Measurements from ENCODE around the gene CARF.
"Not testable (repeated sequence)": the region's sequence is repeated elsewhere in the genome, so short reads cannot be mapped to it uniquely, and the experiment has no call there.

Gene CARF, protein sequence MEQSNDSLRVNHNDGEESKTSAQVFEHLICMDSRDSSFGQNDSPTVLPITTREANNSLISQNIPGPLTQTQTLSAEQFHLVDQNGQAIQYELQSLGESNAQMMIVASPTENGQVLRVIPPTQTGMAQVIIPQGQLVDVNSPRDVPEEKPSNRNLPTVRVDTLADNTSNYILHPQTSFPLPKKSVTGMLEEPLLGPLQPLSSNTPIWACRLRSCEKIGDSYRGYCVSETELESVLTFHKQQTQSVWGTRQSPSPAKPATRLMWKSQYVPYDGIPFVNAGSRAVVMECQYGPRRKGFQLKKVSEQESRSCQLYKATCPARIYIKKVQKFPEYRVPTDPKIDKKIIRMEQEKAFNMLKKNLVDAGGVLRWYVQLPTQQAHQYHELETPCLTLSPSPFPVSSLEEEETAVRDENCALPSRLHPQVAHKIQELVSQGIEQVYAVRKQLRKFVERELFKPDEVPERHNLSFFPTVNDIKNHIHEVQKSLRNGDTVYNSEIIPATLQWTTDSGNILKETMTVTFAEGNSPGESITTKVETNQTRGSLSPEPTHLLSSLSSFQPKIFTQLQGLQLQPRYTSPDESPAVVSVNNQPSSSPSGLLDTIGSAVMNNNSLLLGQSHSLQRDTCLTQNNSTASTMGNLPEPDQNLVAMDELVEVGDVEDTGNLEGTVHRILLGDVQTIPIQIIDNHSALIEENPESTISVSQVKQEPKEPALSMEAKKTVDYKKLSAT

DNA sequence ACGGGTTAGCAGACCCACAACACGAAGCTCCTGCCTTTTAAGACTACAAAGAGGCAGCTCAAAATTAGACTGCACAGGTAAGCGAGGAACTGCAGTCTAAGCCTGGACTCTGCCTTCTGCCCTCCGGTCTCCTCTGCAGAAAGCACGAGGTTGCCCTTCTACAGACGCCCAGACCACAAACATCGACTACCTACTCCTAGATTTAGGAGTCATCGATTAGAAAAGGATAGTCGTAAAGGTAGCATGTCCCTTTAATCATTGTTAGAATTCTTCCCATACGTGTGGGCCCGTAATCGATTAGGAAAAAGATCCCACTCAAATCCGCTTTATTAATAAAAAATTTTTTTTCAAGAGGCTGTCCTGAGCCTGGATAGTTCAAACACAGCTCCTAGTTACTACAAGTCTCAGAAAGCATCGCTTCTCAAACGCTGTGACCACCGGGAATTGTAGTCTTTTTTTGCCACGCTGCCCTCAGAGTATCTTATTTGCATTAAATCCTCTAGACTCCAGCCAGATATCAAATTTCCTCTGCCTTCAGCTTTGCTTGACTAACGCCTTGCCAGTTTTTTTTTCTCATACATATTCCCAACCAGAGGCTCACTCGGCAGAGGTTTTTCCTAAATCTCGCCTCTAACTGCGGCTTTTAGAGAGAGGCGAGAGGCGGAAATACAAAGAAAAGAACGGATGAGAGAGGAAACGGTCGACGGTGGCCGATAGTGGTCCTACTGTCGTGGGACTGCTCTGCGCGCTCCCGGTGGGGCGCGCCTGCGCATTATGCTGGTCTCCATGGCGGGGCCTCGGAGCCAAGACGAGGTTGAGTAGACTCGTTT, at the start of gene CARF, which contains the start of gene WDR12:
CARF (plus strand) TSS at position 764 of the 830 bp plus-strand sequence. CDS start 29,628 bp downstream, outside the sequence.
WDR12 (minus strand) TSS at position 162 of the 830 bp plus-strand sequence. CDS start 197 bp downstream, outside the sequence.
- peak; percentile 78 to 90 (median 82) for DNase-seq (ENCODE audit: low read depth in 3 of 3)

DNA sequence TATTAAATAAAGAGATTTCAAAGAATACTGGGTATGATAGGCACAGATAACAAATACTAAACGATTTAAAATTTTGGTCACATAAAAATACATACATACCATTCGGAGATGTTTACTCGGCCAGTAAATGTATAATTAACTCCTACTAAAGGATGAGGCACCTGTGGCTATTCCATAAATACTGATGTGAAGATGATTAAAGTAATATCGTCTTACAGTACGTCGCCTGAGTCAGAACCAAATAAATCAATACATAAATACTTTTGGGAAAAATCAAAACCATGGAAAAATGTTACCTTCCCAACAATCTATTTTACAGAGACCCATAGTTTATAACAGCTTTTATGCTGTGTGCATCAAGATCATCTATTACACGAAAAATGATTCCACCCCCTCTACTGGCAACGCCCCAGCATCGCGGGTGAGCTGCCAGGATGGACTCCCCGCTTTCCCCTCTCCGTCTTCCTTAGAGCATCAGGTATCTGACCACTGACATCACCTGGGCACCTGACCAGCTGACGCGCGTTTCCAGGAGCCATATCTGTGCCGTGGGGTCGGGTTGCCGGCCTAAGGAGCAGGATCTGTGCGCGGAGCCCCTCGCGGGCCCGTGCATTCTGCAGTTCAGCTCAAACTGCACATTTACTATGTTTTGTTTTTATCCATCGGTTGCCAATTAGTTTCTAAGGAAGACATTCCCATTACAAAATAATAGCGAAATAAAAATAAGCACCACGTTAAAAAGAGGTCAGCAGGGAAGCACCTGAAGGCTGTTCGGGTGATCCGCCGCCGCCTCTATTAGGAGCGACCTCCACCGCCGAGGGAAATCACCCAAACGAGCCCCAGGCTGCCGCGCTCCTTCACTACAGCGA, 41.4 kb upstream of the CARF start:
- peak; percentile 39 to 62 (median 39) for DNase-seq (ENCODE audit: low read depth in 3 of 3)

DNA sequence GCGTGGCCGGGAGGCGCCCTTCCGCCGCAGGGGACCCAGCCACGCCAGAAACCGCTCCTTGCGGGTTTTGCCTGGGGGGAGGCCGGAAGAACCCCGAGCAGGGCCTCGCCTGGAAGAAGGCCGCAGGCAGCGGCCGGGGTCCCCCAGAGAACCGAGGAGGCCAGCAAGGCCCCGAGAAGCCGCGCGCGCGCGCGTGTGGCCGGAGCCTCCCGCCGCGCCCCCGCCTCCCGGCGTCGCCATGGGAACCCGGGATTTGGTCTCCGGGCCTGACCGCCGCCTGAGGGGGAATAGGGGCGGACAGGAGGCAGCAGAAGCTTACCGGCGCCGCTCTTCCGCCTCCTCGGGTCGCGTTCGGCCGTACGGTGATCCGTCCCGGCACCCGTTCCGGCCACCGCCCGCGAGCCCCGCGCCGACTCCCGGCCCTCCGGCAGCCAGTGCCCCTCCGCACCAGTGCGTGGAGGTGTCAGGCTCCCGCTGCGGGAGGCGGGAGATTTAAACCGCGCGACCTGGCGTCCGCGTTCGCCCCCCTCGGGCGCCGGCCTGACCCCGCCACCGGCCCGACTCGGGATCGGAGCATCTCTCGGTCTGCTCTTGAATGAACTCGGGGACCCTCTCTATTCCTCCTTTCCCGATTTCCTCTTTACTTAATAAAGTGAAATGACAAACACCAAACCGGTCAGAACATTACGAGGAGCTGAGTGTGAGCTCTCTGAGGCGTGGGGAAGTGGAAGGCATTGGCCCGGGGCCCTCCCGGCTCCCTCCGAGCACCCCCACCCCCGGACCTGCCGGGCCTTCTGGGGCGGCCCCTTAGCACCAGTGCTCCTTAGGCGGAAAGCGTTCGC, 40.6 kb upstream of the CARF start, which contains the start of gene ICA1L:
ICA1L (minus strand) TSS at position 467 of the 842 bp plus-strand sequence. CDS start 42,757 bp downstream, outside the sequence.
- DNase-seq (ENCODE audit: low read depth in 3 of 3): peak in 2 of 3 experiments; percentile 24 to 53

DNA sequence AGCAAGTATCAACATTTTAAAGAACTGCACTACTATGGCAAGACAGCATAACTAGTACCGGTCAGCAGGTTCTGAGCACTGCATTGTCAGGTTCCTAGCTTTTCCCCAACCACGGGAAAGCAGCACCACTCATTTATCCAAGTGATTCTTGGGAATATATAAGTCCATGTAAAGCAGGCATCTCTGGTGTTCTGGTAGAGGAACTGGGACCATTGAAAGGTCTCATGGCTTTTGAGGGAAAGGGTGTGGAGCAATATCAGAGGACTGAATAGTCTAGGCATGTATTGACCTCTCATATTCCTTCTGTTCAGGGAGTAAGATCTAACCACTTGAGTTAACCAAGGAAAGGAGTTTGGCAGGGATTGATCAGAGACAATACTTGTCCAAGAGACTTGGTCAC, 34.4 kb upstream of the CARF start:
- no peak for DNase-seq (ENCODE audit: low read depth in 3 of 3)

DNA sequence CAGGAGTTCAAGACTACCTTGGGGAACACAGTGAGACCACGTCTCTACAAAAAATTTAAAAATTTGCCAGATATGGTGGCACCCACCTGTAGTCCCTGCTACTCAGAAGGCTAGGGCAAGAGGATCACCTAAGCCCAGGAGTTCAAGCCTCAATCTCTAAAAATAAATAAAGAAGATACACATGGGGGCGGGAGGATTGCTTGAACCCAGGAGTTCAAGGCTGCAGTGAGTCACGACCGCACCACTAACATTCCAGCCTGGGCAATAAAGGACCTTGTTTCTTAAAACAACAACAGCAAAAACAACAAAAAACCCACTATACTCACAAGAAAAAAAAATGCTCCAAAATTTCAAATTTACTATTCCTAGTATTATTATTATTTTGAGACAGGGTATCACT, 30.5 kb upstream of the CARF start:
- DNase-seq (ENCODE audit: low read depth in 3 of 3): no peak

DNA sequence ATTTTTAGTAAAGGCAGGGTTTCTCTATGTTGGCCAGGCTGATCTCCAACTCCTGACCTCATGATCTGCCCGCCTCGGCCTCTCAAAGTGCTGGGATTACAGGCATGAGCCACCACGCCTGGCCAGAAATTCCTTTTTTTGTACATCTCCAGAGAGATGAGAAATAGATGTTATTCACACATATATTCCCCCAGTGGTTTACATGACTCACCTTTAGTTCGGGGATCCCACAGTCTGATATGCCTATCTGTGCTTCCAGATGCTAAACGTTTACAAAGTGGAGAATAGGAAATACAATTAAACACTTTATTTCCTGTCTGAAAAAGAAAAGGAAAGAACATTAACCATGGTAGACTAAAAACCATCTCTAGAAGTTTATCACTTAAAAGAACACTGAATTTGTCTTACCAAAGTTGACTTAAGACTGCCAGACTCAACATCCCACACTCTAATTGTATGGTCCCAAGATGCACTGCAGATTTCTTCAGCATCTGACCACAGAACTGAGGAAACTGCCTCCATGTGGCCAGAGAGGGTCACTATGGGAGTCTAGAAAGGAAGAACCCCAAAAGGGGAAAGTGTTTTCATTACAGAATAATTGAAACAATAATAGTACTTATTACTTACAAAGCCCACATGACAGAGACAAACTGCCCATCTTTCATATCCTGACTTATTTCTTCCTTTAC, 27.9 kb upstream of the CARF start:
- DNase-seq (ENCODE audit: low read depth in 3 of 3): no peak

DNA sequence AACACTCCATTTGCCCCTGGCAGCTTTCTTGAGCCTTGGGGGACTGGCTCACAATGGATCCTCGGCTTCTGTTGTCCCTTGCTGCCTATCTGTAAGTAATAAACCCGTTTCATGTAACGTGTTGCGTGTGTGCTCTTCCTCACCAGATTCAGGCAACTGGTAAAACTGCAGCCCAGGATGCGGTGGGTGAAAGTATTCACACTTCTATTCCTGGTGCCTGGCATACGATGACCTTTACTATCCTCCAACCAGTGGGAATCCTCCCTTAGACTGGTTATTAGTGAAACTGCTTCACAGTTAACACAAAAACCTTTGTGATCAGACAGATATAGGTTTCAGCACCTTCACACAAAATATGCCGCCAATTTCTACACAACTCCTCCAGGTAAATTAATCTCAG, 26.9 kb upstream of the CARF start:
- no peak for DNase-seq (ENCODE audit: low read depth in 3 of 3)

DNA sequence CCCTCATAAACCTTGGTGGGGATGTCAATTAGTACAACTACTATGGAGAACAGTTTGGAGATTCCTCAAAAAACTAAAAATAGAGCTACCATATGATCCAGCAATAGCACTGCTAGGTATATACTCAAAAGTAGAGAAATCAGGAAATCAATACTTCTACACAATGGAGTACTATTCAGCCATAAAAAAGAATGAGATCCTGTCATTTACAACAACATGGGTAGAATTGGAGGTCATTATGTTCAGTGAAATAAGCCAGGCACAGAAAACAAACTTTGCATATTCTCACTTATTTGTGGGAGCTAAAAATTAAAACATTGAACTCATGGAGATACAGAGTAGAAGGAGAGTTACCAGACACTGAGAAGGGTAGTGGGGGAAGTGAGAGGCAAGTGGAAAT, 6.6 kb upstream of the CARF start:
- DNase-seq (ENCODE audit: low read depth in 3 of 3): not testable (repeated sequence)

DNA sequence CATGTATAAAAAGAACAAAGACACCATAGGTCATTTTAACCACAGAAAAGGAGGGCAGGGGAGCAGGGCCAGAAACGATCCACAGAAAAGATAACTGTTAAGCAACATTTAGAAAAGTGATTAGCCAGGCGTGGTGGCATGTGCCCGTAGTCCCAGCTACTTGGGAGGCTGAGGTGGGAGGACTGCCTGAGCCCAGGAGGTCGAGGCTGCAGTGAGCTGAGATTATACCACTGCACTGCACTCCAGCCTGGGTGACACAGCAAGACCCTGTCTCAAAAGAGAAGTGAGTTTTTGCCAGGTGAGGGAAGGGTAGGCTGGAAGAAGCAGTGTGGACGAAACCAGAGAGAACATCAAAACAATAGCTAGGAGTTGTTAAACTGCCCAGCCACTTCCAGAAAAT, 3.9 kb upstream of the CARF start:
- DNase-seq (ENCODE audit: low read depth in 3 of 3): no peak

DNA sequence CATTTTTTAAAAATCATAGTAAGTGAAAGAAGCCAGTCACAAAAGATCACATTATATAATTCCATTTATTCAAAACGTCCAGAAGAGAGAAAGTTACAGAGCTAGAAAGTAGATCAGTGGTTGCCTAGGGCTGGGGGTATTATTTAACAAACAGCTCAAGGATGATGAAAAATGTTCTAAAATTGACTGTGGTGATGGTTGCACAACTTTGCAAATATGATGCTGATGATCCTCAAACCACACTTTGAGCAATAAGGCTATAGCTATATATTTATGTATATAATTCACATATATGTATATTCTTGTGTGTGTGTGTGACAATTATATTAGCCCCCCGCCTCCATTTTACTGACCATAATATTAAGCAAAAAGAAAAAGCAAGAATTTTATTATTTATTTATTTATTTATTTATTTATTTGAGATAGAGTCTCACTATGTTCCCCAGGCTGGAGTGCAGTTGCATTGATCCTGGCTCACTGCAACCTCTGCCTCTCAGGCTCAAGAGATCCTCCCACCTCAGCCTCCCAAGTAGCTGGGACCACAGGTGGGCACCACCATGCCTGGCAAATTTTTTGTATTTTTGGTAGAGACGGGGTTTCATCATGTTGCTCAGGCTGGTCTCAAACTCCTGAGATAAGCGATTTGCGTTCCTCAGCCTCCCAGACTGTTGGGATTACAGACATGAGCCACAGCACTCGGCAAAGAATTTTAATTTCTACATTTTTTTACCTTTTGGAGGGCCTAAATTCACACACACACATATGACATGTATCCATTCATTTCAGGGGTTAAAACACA, 2.5 kb upstream of the CARF start:
- DNase-seq (ENCODE audit: low read depth in 3 of 3): no peak

DNA sequence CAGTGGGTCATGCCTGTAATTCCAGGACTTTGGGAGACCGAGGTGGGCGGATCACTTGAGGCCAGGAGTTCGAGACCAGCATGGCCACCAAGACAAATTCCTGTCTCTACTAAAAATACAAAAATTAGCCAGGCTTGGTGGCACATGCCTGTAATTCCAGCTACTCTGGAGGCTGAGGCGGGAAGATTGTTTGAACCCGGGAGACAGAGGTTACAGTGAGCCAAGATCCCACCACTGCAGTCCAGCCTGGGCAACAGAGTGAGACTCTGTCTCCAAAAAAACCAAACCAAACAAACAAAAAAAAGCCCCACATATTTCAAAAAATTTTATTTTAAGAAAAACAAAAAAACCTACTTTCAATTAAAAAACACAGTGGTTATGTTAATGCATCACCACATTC, 1.8 kb upstream of the CARF start:
- DNase-seq (ENCODE audit: low read depth in 3 of 3): not testable (repeated sequence)

DNA sequence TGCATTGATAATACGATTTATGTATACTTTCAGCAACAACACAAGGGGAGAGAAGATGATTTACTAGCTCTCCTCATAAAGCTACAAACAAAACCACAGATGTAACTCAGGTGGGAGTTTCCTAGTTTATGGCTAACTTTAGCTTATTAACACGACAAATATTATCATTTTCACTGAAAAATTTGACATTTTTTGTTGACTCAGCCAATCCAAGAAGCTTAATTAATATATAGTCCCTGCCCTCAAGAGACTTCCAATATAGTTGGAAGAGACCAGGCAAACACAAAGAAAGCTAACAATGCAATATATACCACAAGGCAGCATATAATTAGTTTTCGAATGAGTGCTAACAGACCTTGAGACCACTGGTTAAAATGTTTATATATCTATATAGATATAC, 1.4 kb upstream of the CARF start:
- no peak for DNase-seq (ENCODE audit: low read depth in 3 of 3)

DNA sequence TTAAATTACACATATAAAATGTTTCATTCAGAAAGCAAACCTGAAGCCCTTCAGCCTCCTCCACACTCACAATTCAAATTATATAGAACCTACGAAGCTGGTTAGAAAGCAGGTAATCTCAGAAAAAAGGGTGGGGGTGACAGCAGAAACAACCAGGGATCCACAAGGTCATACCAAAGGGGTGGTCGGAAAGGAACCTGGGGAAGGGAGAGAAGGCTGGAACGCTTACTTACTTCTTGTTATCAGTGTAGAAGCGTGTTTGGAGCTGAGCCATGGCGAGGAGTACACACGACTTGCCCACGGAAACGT, 918 bp upstream of the CARF start:
- no peak for DNase-seq (ENCODE audit: low read depth in 3 of 3)

DNA sequence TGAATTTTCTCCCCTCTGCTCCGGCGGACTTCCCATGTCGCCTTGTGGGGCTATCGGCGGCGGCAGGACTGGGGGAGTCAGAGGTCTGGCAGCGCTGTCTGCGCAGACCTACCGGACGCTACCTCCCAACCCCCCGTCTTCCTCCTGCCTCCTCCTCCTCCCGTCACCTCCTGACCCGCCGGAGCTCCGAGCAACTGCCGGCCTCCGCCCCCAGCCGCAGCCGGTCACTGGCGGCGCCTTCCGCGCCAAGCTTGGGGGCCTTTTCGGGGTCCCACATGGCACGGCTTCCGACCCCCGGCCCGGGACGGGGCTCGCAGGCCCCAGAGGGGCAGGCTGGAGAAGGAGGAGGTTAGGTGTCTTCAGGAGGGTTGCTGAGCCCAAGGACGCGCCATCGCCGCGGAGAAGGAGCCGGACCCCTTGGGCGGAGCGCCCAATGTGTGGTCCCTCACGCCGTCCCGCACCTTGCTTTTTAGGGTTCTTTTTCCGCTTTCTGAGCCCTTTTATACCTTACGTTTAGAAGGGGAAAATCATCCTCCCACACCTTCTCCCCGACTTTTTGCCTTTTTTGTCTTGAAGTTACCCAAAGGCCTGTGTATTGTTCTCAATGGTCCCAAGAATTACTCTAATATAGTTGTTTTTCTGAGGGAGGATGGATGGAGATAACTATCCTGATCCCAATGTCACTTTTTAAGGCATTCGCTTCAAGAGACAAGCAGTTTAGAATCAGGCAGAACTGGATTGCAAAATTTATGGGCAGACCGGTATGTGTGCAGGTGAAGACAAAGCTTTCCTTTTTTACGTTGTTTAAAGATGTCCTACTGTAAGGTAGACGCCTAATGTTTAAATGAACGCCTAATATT, 497 bp downstream of the CARF start:
- not testable (repeated sequence) for DNase-seq (ENCODE audit: low read depth in 3 of 3)

DNA sequence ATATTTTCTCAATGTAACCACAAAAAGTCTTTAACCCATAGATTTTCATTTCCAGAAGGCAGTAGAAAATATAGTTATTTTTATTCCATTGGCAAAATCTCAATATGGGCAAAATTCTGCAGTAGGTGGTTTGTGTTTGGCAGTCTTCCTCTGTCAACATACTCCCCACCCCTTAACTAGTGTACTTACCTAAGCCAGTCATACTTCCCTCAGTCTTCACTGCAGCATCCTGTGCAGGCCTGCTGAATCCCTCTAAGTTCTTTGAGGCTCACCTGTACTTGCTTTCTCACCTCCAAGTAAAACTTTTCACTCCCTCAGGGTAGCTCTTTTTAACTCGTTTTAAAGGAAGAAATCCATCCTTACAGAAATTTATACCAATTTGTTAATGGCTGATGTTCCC, 6.8 kb downstream of the CARF start:
- DNase-seq (ENCODE audit: low read depth in 3 of 3): no peak

DNA sequence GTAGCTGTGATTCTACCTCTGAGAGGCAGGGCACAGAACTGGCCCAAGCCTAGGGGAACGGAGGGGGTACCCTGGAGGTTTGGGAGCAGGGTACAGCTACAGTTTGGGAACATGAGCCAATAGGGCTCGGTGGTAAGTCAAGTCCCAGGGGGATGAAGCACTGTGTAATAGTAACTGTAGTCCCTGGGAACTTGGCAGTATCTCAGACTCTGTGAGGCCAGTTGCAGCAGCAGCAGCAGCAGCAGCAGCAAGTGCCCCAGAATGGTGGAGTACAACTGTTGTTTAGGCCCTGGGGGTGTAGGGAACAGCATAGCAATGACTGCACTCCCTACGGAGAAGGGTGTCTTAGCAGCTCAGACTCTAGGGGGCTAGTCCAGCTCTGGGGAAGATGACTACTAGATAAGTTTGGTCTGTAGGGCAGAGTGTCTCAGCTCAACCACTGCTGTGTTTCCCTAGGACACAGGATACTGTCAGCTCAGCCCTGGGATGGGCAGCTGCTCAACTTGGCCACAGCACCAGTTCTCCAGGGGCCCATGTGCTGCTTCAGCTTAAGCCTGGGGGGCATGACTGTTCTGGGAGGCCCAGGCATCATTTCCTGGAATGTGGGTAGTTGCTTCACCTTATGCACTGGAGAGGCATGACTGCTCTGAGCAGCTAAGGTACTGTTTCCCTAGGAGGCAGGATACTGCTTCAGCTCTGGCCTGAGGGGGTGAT, 20.5 kb downstream of the CARF start:
- DNase-seq (ENCODE audit: low read depth in 3 of 3): no peak

DNA sequence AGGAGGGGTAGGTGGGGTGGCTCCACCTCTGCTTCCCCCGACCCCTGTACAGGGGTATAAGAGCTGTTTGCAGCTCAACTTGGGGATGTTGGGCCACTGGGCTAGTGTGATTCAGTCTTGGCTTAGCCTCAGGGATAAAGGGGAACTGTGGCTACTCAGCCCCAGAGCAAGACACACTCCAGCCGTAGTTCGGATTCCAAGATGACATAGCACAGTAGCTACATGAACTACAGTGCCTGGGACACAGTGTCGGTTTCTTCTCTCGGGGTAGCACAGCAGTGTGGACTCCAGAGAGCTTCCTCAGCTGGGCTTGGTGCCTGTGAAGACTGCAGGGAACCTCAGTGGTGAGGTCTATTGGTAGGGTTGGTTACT, 21.1 kb downstream of the CARF start:
- DNase-seq (ENCODE audit: low read depth in 3 of 3): no peak

Measured in stimulated activated CD4-positive, alpha-beta T cell treated with anti-CD3 and anti-CD28 coated beads, TNF-alpha, amount 100 ng/mL, for 24 hours (primary cell).